Measurements from ENCODE around the gene CYP2A7. TPM values are rescaled to one million over a fixed set of nuclear protein-coding genes. Genes with fewer than 3 reads are reported as not detected.

CYP2A7 gene
- total and polyA plus RNA-seq, 9 of the 15 experiments (the other 6 are each of a cell fraction or from before 2014, with no cell fraction given), result 0.22 TPM; not detected in 8

GRCh38 chr19:40825460-40826095, 56.5 kb downstream of the CYP2A7 start (continued):
- TF ChIP-seq ZNF407 (IDR thresholded peaks at IDR 0.05; ENCODE audit: low read depth), result peak; percentile 40; the same call in 1 of the 2 replicates
- TF ChIP-seq BCOR (IDR thresholded peaks at IDR 0.05), result peak; percentile 89
- TF ChIP-seq SMARCA4 (IDR thresholded peaks at IDR 0.05), result peak; percentile 37; the same call in 1 of the 2 replicates

Other genes starting within 250 kb of the CYP2A7 start
Only the 7 nearest of the 12 such genes appear.
- gene ACTMAP, start 131.8 kb downstream of the CYP2A7 start, total RNA-seq (2014; rRNA removed), result 2.3 and 3.3 TPM in 2 replicates
- 1.7 and 2.0 TPM in 2 replicates for gene ACTMAP, start 131.8 kb downstream of the CYP2A7 start, total RNA-seq (2014; rRNA removed; fragmentation: Illumina TruSeq; extraction: Trizol)
- 1.7 and 2.9 TPM in 2 replicates for gene ACTMAP, start 131.8 kb downstream of the CYP2A7 start, total RNA-seq (2015; rRNA removed; fragmentation: Illumina TruSeq; extraction: Trizol)
- gene ACTMAP, start 131.8 kb downstream of the CYP2A7 start, total RNA-seq (2021), result 14.4 and 16.6 TPM in 2 replicates
- gene ACTMAP, start 131.8 kb downstream of the CYP2A7 start, polyA plus RNA-seq (2011; rRNA removed), result 4.9 and 12.9 TPM in 2 replicates
- gene ACTMAP, start 131.8 kb downstream of the CYP2A7 start, polyA plus RNA-seq (2014; fragmentation: Illumina TruSeq; extraction: Trizol), result 12.8 and 13.1 TPM in 2 replicates
- 1 to 10 TPM; 4.8 to 5.1 TPM for gene ACTMAP, start 131.8 kb downstream of the CYP2A7 start, polyA plus RNA-seq (2014; fragmentation: Nextera tagmentation; extraction: Ambion mirVana)
- gene ACTMAP, start 131.8 kb downstream of the CYP2A7 start, polyA plus RNA-seq (2014; rRNA removed), result 7.5 and 8.5 TPM in 2 replicates
- 311 and 436 TPM in 2 replicates for gene SNRPA, start 131.0 kb downstream of the CYP2A7 start, total RNA-seq (2014; rRNA removed)
- 83.8 and 106 TPM in 2 replicates for gene SNRPA, start 131.0 kb downstream of the CYP2A7 start, total RNA-seq (2014; rRNA removed; fragmentation: Illumina TruSeq; extraction: Trizol)
- gene SNRPA, start 131.0 kb downstream of the CYP2A7 start, total RNA-seq (2015; rRNA removed; fragmentation: Illumina TruSeq; extraction: Trizol), result 130 and 150 TPM in 2 replicates
- 185 and 193 TPM in 2 replicates for gene SNRPA, start 131.0 kb downstream of the CYP2A7 start, total RNA-seq (2021)
- gene SNRPA, start 131.0 kb downstream of the CYP2A7 start, polyA plus RNA-seq (2011; rRNA removed), result 230 and 371 TPM in 2 replicates
- gene SNRPA, start 131.0 kb downstream of the CYP2A7 start, polyA plus RNA-seq (2014; fragmentation: Illumina TruSeq; extraction: Trizol), result 205 and 262 TPM in 2 replicates
- 10 to 100 TPM; 16.3 to 24.7 TPM for gene SNRPA, start 131.0 kb downstream of the CYP2A7 start, polyA plus RNA-seq (2014; fragmentation: Nextera tagmentation; extraction: Ambion mirVana)
- 210 and 224 TPM in 2 replicates for gene SNRPA, start 131.0 kb downstream of the CYP2A7 start, polyA plus RNA-seq (2014; rRNA removed)
- not detected in 2 replicates for gene MIA, start 106.7 kb downstream of the CYP2A7 start, total RNA-seq (2014; rRNA removed)
- not detected in 2 replicates for gene MIA, start 106.7 kb downstream of the CYP2A7 start, total RNA-seq (2014; rRNA removed; fragmentation: Illumina TruSeq; extraction: Trizol)
- not detected in 2 replicates for gene MIA, start 106.7 kb downstream of the CYP2A7 start, total RNA-seq (2015; rRNA removed; fragmentation: Illumina TruSeq; extraction: Trizol)
- gene MIA, start 106.7 kb downstream of the CYP2A7 start, total RNA-seq (2021), result not detected in 2 replicates
- not detected in 2 replicates for gene MIA, start 106.7 kb downstream of the CYP2A7 start, polyA plus RNA-seq (2011; rRNA removed)
- not detected in 2 replicates for gene MIA, start 106.7 kb downstream of the CYP2A7 start, polyA plus RNA-seq (2014; fragmentation: Illumina TruSeq; extraction: Trizol)
- gene MIA, start 106.7 kb downstream of the CYP2A7 start, polyA plus RNA-seq (2014; fragmentation: Nextera tagmentation; extraction: Ambion mirVana), result not detected
- 0.21 and 1.1 TPM in 2 replicates for gene MIA, start 106.7 kb downstream of the CYP2A7 start, polyA plus RNA-seq (2014; rRNA removed)
- 11.9 and 14.8 TPM in 2 replicates for gene RAB4B, start 104.0 kb downstream of the CYP2A7 start, total RNA-seq (2014; rRNA removed)
- gene RAB4B, start 104.0 kb downstream of the CYP2A7 start, total RNA-seq (2014; rRNA removed; fragmentation: Illumina TruSeq; extraction: Trizol), result 1.9 and 4.2 TPM in 2 replicates
- 7.7 and 9.2 TPM in 2 replicates for gene RAB4B, start 104.0 kb downstream of the CYP2A7 start, total RNA-seq (2015; rRNA removed; fragmentation: Illumina TruSeq; extraction: Trizol)
- gene RAB4B, start 104.0 kb downstream of the CYP2A7 start, total RNA-seq (2021), result 15.4 and 15.6 TPM in 2 replicates
- 11.7 and 14.6 TPM in 2 replicates for gene RAB4B, start 104.0 kb downstream of the CYP2A7 start, polyA plus RNA-seq (2011; rRNA removed)
- gene RAB4B, start 104.0 kb downstream of the CYP2A7 start, polyA plus RNA-seq (2014; fragmentation: Illumina TruSeq; extraction: Trizol), result 9.0 and 14.6 TPM in 2 replicates
- under 1 TPM; 0.28 to 0.92 TPM for gene RAB4B, start 104.0 kb downstream of the CYP2A7 start, polyA plus RNA-seq (2014; fragmentation: Nextera tagmentation; extraction: Ambion mirVana)
- 20.4 and 20.9 TPM in 2 replicates for gene RAB4B, start 104.0 kb downstream of the CYP2A7 start, polyA plus RNA-seq (2014; rRNA removed)
- gene EGLN2, start 83.0 kb downstream of the CYP2A7 start, total RNA-seq (2014; rRNA removed), result 104 and 120 TPM in 2 replicates
- 51.2 and 71.0 TPM in 2 replicates for gene EGLN2, start 83.0 kb downstream of the CYP2A7 start, total RNA-seq (2014; rRNA removed; fragmentation: Illumina TruSeq; extraction: Trizol)
- gene EGLN2, start 83.0 kb downstream of the CYP2A7 start, total RNA-seq (2015; rRNA removed; fragmentation: Illumina TruSeq; extraction: Trizol), result 92.0 and 92.9 TPM in 2 replicates
- gene EGLN2, start 83.0 kb downstream of the CYP2A7 start, total RNA-seq (2021), result 111 and 114 TPM in 2 replicates
- 41.1 and 52.0 TPM in 2 replicates for gene EGLN2, start 83.0 kb downstream of the CYP2A7 start, polyA plus RNA-seq (2011; rRNA removed)
- gene EGLN2, start 83.0 kb downstream of the CYP2A7 start, polyA plus RNA-seq (2014; fragmentation: Illumina TruSeq; extraction: Trizol), result 65.7 and 78.9 TPM in 2 replicates
- gene EGLN2, start 83.0 kb downstream of the CYP2A7 start, polyA plus RNA-seq (2014; fragmentation: Nextera tagmentation; extraction: Ambion mirVana), result 10 to 100 TPM in 1 of 2 experiments, 1 to 10 TPM in 1; 9.6 to 19.1 TPM
- gene EGLN2, start 83.0 kb downstream of the CYP2A7 start, polyA plus RNA-seq (2014; rRNA removed), result 81.3 and 92.5 TPM in 2 replicates
- not detected in 2 replicates for gene CYP2A6, start 31.8 kb downstream of the CYP2A7 start, total RNA-seq (2014; rRNA removed)
- not detected in 2 replicates for gene CYP2A6, start 31.8 kb downstream of the CYP2A7 start, total RNA-seq (2014; rRNA removed; fragmentation: Illumina TruSeq; extraction: Trizol)
- not detected in 2 replicates for gene CYP2A6, start 31.8 kb downstream of the CYP2A7 start, total RNA-seq (2015; rRNA removed; fragmentation: Illumina TruSeq; extraction: Trizol)
- 0.31 and 0.65 TPM in 2 replicates for gene CYP2A6, start 31.8 kb downstream of the CYP2A7 start, total RNA-seq (2021)
- gene CYP2A6, start 31.8 kb downstream of the CYP2A7 start, polyA plus RNA-seq (2011; rRNA removed), result not detected in 2 replicates
- not detected in 2 replicates for gene CYP2A6, start 31.8 kb downstream of the CYP2A7 start, polyA plus RNA-seq (2014; fragmentation: Illumina TruSeq; extraction: Trizol)
- gene CYP2A6, start 31.8 kb downstream of the CYP2A7 start, polyA plus RNA-seq (2014; fragmentation: Nextera tagmentation; extraction: Ambion mirVana), result not detected
- not detected in 2 replicates for gene CYP2A6, start 31.8 kb downstream of the CYP2A7 start, polyA plus RNA-seq (2014; rRNA removed)
- gene CYP2B6, start 109.1 kb upstream of the CYP2A7 start, total RNA-seq (2014; rRNA removed), result not detected in 2 replicates
- not detected in 2 replicates for gene CYP2B6, start 109.1 kb upstream of the CYP2A7 start, total RNA-seq (2014; rRNA removed; fragmentation: Illumina TruSeq; extraction: Trizol)
- not detected in 2 replicates for gene CYP2B6, start 109.1 kb upstream of the CYP2A7 start, total RNA-seq (2015; rRNA removed; fragmentation: Illumina TruSeq; extraction: Trizol)
- gene CYP2B6, start 109.1 kb upstream of the CYP2A7 start, total RNA-seq (2021), result 0.04 and 0.20 TPM in 2 replicates
- not detected in 2 replicates for gene CYP2B6, start 109.1 kb upstream of the CYP2A7 start, polyA plus RNA-seq (2011; rRNA removed)
- not detected in 2 replicates for gene CYP2B6, start 109.1 kb upstream of the CYP2A7 start, polyA plus RNA-seq (2014; fragmentation: Illumina TruSeq; extraction: Trizol)
- gene CYP2B6, start 109.1 kb upstream of the CYP2A7 start, polyA plus RNA-seq (2014; fragmentation: Nextera tagmentation; extraction: Ambion mirVana), result not detected
- not detected in 2 replicates for gene CYP2B6, start 109.1 kb upstream of the CYP2A7 start, polyA plus RNA-seq (2014; rRNA removed)